Retinal pigment epithelial cell (primary cell): ENCODE measurements around the gene DPEP3.

Source experiments
- DNase-seq: peaks from one replicate; pipeline ENCODE4 v3.0.0-alpha.2; 2010; ENCODE audit warnings: low read depth
- H3K4me3 ChIP-seq: 2 replicates; pipeline ENCODE4 v1.5.1; 2011; ENCODE audit warnings: mild to moderate bottlenecking, low read length, control low read depth, moderate library complexity
- TF ChIP-seq, protein P1 (sequence below): conservative IDR thresholded peaks from 2 replicates; pipeline ENCODE4 v1.5.1; 2011; ENCODE audit warnings: low read depth, low read length, control low read depth, inconsistent platforms

The DPEP3 gene

DNA sequence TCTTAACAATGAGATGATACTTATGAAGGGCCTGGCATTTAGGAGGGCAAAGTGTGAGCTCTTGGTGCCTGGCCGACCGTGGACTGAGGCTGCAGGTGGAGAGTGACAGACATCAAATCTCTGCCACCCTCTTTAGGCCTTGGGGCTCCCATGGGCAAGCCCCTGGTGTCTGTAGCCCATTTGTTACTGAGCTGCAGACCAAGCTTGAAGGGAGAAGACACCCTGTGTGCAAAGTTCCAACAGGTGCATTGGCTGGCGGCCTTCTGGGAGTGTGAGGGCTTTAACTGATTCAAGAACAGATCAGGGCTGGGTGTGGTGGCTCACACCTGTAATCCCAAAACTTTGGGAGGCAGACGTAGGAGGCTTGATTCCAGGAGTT, 47.8 kb downstream of the DPEP3 start:
- no peak for DNase-seq
- H3K4me3 ChIP-seq = no peak overlapping the region
- TF ChIP-seq, protein P1, sequence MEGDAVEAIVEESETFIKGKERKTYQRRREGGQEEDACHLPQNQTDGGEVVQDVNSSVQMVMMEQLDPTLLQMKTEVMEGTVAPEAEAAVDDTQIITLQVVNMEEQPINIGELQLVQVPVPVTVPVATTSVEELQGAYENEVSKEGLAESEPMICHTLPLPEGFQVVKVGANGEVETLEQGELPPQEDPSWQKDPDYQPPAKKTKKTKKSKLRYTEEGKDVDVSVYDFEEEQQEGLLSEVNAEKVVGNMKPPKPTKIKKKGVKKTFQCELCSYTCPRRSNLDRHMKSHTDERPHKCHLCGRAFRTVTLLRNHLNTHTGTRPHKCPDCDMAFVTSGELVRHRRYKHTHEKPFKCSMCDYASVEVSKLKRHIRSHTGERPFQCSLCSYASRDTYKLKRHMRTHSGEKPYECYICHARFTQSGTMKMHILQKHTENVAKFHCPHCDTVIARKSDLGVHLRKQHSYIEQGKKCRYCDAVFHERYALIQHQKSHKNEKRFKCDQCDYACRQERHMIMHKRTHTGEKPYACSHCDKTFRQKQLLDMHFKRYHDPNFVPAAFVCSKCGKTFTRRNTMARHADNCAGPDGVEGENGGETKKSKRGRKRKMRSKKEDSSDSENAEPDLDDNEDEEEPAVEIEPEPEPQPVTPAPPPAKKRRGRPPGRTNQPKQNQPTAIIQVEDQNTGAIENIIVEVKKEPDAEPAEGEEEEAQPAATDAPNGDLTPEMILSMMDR = no peak

DNA sequence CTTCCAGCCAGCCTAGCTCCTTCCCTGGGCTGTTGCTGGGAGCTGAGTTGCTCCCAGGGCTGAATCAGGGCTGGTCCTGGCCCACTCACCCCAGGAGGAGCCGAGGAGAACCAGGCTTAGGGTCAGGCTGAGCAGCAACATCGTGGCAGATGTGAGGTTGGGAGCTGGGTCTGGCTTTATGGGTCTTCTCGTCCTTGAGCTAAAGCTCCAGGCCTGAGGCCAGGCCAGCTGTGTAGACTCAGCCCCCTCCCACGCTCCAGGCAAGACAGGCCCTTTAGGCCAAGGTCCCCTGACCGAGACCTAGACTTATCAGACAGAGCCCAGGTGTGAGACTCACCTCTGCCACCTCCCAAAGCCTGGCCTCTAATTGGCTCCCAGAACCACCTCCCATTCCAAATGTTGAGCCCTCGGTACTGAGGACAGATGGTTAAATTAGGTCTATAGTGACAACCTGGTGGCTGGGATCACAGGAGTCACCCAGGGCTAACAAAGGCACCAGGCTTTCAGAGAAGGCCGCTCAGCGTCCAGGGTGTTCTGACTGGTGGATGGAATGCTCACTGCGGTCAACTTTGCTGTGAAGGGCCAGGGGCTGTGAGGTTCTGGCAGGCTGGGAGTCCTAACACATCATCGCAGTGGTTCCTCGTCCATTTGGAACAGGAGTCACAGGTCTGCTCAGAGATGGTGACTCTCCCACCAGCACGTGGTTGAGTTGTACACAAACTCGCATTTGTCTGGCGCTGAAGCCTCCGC, 48.4 kb downstream of the DPEP3 start, which contains the start of gene CTRL:
Gene CTRL, minus strand, starts transcription at position 151 of the 750 bp plus-strand sequence. Its CDS starts 10 bp downstream, at position 141.
- no peak for DNase-seq
- H3K4me3 ChIP-seq = no peak within 1 kb of the TSS
- TF ChIP-seq, protein P1 = peak; percentile 24

DNA sequence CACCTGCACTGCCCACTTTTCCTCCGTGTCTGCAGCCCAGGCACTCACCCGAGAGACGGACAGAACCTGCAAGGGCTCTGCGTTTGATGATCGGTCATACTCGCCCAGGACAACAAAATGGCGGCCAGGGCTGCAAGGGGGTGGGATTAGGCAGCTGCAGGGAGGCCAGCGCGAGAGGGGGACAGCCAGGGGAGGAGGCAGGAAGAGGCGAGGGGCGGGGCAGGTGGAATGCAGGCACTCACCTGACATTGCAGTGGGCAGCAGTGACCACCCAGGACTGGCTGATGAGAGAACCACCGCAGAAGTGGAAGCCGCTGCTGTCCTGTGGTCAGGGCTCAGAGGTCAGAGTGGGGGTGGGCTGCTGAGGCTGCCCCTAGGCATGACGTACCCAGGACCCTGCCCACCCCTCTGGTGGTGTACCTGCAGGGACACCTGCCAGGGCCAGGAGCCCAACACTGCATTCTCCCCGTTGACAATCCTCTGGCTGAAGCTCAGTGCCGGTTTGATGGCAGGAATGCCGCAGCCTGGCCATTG, 49.6 kb downstream of the DPEP3 start:
- TF ChIP-seq, protein P1 = no peak
- DNase-seq = no peak
- H3K4me3 ChIP-seq = no peak overlapping the region

DNA sequence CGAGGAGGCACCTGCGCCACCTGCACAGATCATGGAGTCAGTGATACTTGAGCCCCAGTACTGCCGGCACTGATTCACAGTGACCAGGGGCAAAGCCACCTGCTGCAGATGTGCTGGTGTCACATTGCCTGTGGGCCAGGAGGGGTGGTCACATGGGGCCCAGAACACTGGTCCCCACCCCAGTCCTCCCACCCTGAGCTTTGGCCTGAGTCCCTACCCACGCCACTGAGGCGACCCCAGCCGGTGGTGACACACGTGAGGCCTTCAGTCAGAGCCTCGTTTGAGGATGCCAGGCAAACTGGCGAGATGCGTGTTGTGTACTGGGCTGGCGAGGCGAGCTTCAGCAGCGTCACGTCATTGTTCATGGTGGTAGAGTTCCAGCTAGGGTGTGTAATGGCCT, 50.1 kb downstream of the DPEP3 start:
- no peak overlapping the region for H3K4me3 ChIP-seq
- TF ChIP-seq, protein P1 = no peak
- no peak for DNase-seq

DNA sequence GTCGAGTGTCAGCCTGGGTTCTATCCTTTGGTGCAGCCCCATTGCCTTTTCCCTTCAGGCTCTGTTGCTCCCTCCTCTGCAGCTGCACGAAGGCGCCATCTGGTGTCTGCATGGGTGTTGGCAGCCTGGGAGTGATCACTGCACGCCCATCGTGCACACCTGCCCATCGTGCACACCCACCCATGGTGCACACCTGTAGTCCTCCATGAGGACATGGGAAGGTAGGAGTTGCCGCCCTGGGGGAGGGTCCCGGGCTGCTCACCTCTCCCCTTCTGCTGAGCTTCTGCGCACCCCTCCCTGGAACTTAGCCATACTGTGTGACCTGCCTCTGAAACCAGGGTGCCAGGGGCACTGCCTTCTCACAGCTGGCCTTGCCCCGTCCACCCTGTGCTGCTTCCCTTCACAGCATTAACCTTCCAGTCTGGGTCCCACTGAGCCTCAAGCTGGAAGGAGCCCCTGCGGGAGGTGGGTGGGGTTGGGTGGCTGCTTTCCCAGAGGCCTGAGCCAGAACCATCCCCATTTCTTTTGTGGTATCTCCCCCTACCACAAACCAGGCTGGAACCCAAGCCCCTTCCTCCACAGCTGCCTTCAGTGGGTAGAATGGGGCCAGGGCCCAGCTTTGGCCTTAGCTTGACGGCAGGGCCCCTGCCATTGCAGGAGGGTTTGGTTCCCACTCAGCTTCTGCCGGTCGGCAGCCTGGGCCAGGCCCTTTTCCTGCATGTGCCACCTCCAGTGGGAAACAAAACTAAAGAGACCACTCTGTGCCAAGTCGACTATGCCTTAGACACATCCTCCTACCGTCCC, 51.5 kb downstream of the DPEP3 start:
- TF ChIP-seq, protein P1 = peak; percentile 95
- no peak for DNase-seq
- no peak overlapping the region for H3K4me3 ChIP-seq

DNA sequence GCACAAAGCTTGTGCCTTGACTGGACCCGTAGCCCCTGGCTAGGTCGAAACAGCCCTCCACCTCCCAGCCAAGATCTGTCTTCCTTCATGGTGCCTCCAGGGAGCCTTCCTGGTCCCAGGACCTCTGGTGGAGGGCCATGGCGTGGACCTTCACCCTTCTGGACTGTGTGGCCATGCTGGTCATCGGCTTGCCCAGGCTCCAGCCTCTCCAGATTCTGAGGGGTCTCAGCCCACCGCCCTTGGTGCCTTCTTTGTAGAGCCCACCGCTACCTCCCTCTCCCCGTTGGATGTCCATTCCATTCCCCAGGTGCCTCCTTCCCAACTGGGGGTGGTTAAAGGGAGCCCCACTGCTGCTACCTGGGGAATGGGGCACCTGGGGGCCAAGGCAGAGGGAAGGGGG, 52.2 kb downstream of the DPEP3 start:
- no peak overlapping the region for H3K4me3 ChIP-seq
- DNase-seq = no peak
- TF ChIP-seq, protein P1 = no peak
